Vagina (tissue), 2 donors: ENCODE data around the gene DHX34.

Experiments
- POLR2A ChIP-seq, 2 donors: fragments of 450-650 bp; IDR thresholded peaks; one replicate each; pipeline ENCODE4 v1.6.1; 2017; ENCODE audit warnings: antibody characterized with exemption in 2 of 2, mild to moderate bottlenecking in 2 of 2, moderate library complexity in 2 of 2
- TF ChIP-seq, protein P1 (sequence below), 3 experiments: fragments of 450-650 bp in 2 of 3; fragments of 200-600 bp in 1 of 3; sonication (generic) in 1 of 3; IDR thresholded peaks; one replicate each; pipeline ENCODE4 v1.5.1; 2017 to 2019; ENCODE audit warnings: antibody characterized with exemption in 3 of 3, mild to moderate bottlenecking in 2 of 3, moderate library complexity in 2 of 3

DNA sequence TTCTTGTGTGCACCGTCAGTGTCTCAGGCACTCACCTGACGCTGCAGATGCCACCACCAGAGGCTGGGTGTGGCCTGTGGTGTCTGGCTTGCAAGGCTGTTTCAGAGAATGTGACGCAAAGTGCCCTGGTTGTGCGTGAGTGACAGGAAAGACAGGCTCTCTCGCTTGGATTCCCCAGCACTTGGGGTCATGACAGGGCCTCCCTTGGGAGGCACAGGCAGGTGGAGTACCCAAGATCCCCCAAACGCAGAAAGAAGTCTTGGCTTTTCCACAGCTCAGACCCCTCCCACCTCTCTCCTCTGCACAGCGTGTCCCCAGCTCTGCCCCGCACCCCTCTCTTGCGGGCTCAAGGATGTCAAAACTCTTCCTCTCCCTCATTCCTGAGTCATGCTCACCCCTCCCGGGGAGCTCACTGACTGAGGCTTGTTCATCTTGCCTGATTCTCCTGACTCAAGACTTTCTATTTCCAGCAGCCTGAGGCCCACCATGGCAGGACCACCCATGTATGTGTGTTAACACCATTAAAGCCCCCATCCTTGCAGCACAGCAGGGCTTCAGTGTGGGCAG lies 21.0 kb downstream of the DHX34 start:
- TF ChIP-seq, protein P1, sequence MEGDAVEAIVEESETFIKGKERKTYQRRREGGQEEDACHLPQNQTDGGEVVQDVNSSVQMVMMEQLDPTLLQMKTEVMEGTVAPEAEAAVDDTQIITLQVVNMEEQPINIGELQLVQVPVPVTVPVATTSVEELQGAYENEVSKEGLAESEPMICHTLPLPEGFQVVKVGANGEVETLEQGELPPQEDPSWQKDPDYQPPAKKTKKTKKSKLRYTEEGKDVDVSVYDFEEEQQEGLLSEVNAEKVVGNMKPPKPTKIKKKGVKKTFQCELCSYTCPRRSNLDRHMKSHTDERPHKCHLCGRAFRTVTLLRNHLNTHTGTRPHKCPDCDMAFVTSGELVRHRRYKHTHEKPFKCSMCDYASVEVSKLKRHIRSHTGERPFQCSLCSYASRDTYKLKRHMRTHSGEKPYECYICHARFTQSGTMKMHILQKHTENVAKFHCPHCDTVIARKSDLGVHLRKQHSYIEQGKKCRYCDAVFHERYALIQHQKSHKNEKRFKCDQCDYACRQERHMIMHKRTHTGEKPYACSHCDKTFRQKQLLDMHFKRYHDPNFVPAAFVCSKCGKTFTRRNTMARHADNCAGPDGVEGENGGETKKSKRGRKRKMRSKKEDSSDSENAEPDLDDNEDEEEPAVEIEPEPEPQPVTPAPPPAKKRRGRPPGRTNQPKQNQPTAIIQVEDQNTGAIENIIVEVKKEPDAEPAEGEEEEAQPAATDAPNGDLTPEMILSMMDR (IDR thresholded peaks at IDR 0.05) = no peak
- TF ChIP-seq POLR2A (IDR thresholded peaks at IDR 0.05) = no peak
